ENCODE results near the gene GARIN5B.

Gene GARIN5B

DNA sequence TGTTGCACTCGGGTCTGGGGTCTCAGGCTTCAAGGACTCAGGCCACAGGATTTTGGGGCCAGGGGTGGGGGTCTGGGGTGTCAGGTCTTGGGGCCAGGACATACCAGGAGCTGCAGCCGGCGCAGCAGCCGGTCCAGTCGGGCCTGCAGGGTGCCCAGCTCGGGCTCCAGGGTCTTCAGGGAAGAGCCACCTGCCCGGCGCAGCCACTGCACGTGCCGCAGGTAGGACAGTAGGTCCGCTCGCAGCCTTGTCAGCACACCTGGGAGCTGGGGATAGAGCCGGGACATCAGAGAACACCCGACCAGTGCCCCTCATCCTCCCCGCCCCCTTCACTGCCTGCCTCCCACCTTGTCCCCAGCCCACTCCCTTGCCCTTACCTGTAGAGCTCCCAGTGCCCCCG lies 5.0 kb upstream of the GARIN5B start:
- no peak overlapping the region for H3K4me2 ChIP-seq (ENCODE audit: low read length)
- H2AFZ ChIP-seq (ENCODE audit: low read length) = no peak overlapping the region
- no peak overlapping the region for H3K9ac ChIP-seq (ENCODE audit: low read length)
- H4K20me1 ChIP-seq (ENCODE audit: insufficient read depth, low read length) = no peaks in the 10 kb centered on the region
- no peaks in the 10 kb centered on the region for H3F3A ChIP-seq (ENCODE audit: insufficient read depth, low read length)
- no peaks in the 10 kb centered on the region for H3K9me3 ChIP-seq (ENCODE audit: low read length)
- no peaks in the 10 kb centered on the region for H3K36me3 ChIP-seq (ENCODE audit: insufficient read depth, low read length)
- H3K4me3 ChIP-seq (ENCODE audit: low read depth, low read length, poor library complexity, severe bottlenecking) = no peak overlapping the region
- H3K27ac ChIP-seq (ENCODE audit: low read depth, low read length, poor library complexity, severe bottlenecking) = no peak overlapping the region
- peaks cover 15% of the 10 kb centered on the region; the same call in 1 of the 2 replicates for H3K27me3 ChIP-seq (ENCODE audit: insufficient read depth, low read length)
- TF ChIP-seq EZH2 (IDR thresholded peaks at IDR 0.05; ENCODE audit: borderline replicate concordance, low read length) = no peak
- TF ChIP-seq, protein P1, sequence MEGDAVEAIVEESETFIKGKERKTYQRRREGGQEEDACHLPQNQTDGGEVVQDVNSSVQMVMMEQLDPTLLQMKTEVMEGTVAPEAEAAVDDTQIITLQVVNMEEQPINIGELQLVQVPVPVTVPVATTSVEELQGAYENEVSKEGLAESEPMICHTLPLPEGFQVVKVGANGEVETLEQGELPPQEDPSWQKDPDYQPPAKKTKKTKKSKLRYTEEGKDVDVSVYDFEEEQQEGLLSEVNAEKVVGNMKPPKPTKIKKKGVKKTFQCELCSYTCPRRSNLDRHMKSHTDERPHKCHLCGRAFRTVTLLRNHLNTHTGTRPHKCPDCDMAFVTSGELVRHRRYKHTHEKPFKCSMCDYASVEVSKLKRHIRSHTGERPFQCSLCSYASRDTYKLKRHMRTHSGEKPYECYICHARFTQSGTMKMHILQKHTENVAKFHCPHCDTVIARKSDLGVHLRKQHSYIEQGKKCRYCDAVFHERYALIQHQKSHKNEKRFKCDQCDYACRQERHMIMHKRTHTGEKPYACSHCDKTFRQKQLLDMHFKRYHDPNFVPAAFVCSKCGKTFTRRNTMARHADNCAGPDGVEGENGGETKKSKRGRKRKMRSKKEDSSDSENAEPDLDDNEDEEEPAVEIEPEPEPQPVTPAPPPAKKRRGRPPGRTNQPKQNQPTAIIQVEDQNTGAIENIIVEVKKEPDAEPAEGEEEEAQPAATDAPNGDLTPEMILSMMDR (IDR thresholded peaks at IDR 0.05; ENCODE audit: low read length) = no peak
- no peaks in the 10 kb centered on the region for H3K9me2 ChIP-seq (ENCODE audit: low read depth, low read length)
- no peaks in the 10 kb centered on the region for H3K79me2 ChIP-seq (ENCODE audit: insufficient read depth, low read length)
- H3K4me1 ChIP-seq (ENCODE audit: insufficient read depth, low read length, severe bottlenecking) = peaks cover 4% of the 10 kb centered on the region

DNA sequence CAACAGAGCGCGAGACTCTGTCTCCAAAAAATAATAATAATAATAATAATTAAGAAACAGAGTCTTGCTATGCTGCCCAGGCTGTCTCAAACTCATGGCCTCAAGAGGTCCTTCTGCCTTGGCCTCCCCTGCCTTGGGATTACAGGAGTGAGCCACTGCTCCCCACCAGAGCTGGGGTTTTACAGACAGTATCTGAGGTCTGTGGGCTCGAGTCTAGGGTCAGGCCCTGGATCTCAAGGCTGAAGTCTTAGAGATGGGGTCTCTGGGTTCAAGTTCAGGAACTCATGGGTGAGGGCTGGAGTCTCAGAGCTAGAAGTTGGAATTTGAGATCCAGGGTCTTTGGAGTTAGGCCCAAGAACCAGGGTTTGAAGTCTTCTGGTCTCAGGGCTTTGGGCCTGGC lies 3.7 kb upstream of the GARIN5B start:
- Histone ChIP-seq H3K4me2 (ENCODE audit: low read length) (no peak overlapping the region), H3K9me3 (ENCODE audit: low read length) (no peaks in the 10 kb centered on the region), H3K4me3 (ENCODE audit: low read depth, low read length, poor library complexity, severe bottlenecking) (no peak overlapping the region), H3K79me2 (ENCODE audit: insufficient read depth, low read length) (no peaks in the 10 kb centered on the region), H3K27ac (ENCODE audit: low read depth, low read length, poor library complexity, severe bottlenecking) (no peak overlapping the region), H2AFZ (ENCODE audit: low read length) (no peak overlapping the region), H3K36me3 (ENCODE audit: insufficient read depth, low read length) (no peaks in the 10 kb centered on the region), H3K27me3 (ENCODE audit: insufficient read depth, low read length) (peaks cover 9% of the 10 kb centered on the region; the same call in 1 of the 2 replicates), H3K4me1 (ENCODE audit: insufficient read depth, low read length, severe bottlenecking) (peaks cover 4% of the 10 kb centered on the region), H3F3A (ENCODE audit: insufficient read depth, low read length) (no peaks in the 10 kb centered on the region), H3K9ac (ENCODE audit: low read length) (no peak overlapping the region), H3K9me2 (ENCODE audit: low read depth, low read length) (no peaks in the 10 kb centered on the region), H4K20me1 (ENCODE audit: insufficient read depth, low read length) (no peaks in the 10 kb centered on the region)
- TF ChIP-seq EZH2 (IDR thresholded peaks at IDR 0.05; ENCODE audit: borderline replicate concordance, low read length) = no peak
- TF ChIP-seq, protein P1 (IDR thresholded peaks at IDR 0.05; ENCODE audit: low read length) = no peak

DNA sequence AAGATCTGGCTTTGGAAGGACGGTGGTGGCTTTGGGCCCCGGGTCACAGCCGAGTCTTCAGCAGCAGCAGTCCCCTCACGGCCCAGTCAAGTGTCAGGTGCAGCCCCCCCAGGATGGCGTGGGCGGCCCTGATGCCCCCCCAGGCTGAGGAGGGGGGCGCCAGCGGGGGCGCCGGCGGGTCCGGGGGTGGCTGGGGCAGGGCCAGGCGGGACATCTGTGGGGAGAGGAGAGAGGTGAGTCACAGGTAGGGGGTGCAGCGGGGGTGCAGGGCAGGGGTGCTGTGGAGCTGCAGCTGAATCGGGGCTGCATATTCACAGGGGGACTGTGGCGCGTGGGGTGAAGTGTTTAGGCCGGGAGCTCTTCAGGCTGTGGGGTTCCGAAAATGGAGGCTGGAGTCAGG lies 2.9 kb upstream of the GARIN5B start:
- no peaks in the 10 kb centered on the region for H3K9me3 ChIP-seq (ENCODE audit: low read length)
- no peak overlapping the region for H3K9ac ChIP-seq (ENCODE audit: low read length)
- H3K4me3 ChIP-seq (ENCODE audit: low read depth, low read length, poor library complexity, severe bottlenecking) = no peak overlapping the region
- no peak for TF ChIP-seq EZH2 (IDR thresholded peaks at IDR 0.05; ENCODE audit: borderline replicate concordance, low read length)
- TF ChIP-seq, protein P1 (IDR thresholded peaks at IDR 0.05; ENCODE audit: low read length) = no peak
- H3K27ac ChIP-seq (ENCODE audit: low read depth, low read length, poor library complexity, severe bottlenecking) = no peak overlapping the region
- peaks cover 4% of the 10 kb centered on the region for H3K4me1 ChIP-seq (ENCODE audit: insufficient read depth, low read length, severe bottlenecking)
- H3K27me3 ChIP-seq (ENCODE audit: insufficient read depth, low read length) = peaks cover 9% of the 10 kb centered on the region; the same call in 1 of the 2 replicates
- no peaks in the 10 kb centered on the region for H3K79me2 ChIP-seq (ENCODE audit: insufficient read depth, low read length)
- no peaks in the 10 kb centered on the region for H4K20me1 ChIP-seq (ENCODE audit: insufficient read depth, low read length)
- no peaks in the 10 kb centered on the region for H3F3A ChIP-seq (ENCODE audit: insufficient read depth, low read length)
- H3K9me2 ChIP-seq (ENCODE audit: low read depth, low read length) = no peaks in the 10 kb centered on the region
- H3K36me3 ChIP-seq (ENCODE audit: insufficient read depth, low read length) = no peaks in the 10 kb centered on the region
- H3K4me2 ChIP-seq (ENCODE audit: low read length) = no peak overlapping the region
- H2AFZ ChIP-seq (ENCODE audit: low read length) = no peak overlapping the region
